ACC112 (cell line): ENCODE measurements around the gene SERTAD2.

ENCODE experiments used
- H2AFZ ChIP-seq: fragments of 200-600 bp; sonication (generic); one replicate; pipeline ENCODE4 v1.6.0; 2017; ENCODE audit warnings: antibody characterized with exemption, low read length; ENCODE audit not compliant: unreplicated experiment
- H3K27ac ChIP-seq: fragments of 200-600 bp; sonication (generic); 2 replicates; pipeline ENCODE4 v1.5.1; 2014; ENCODE audit warnings: low read depth, mild to moderate bottlenecking, antibody characterized with exemption, low read length, moderate library complexity
- H3K27me3 ChIP-seq: fragments of 200-600 bp; sonication (generic); 2 replicates; pipeline ENCODE4 v1.6.1; 2014; ENCODE audit warnings: mild to moderate bottlenecking, antibody characterized with exemption, low read length, moderate library complexity, mixed read lengths; ENCODE audit not compliant: insufficient read depth
- H3K36me3 ChIP-seq: fragments of 200-600 bp; sonication (generic); 2 replicates; pipeline ENCODE4 v1.6.1; 2016; ENCODE audit warnings: mild to moderate bottlenecking, antibody characterized with exemption, low read length, moderate library complexity, mixed read lengths; ENCODE audit not compliant: insufficient read depth
- H3K4me1 ChIP-seq: fragments of 200-600 bp; sonication (generic); one replicate; pipeline ENCODE4 v1.6.1; 2016; ENCODE audit warnings: low read length, mixed read lengths; ENCODE audit not compliant: insufficient read depth, unreplicated experiment, control insufficient read depth
- H3K4me3 ChIP-seq: fragments of 200-600 bp; sonication (generic); 2 replicates; pipeline ENCODE4 v1.5.1; 2014; ENCODE audit warnings: mild to moderate bottlenecking, low read depth, low read length
- H3K79me2 ChIP-seq: fragments of 200-600 bp; sonication (generic); one replicate; pipeline ENCODE4 v1.6.0; 2016; ENCODE audit warnings: low read length; ENCODE audit not compliant: control insufficient read depth, unreplicated experiment, insufficient read depth

Gene SERTAD2

GRCh38 chr2:64670047-64670446 is 16.3 kb upstream of the SERTAD2 start:
- H3K27ac ChIP-seq = no peak overlapping the region
- no peaks in the 10 kb centered on the region for H3K4me1 ChIP-seq
- H3K36me3 ChIP-seq = no peaks in the 10 kb centered on the region

GRCh38 chr2:64669288-64669687 is 15.6 kb upstream of the SERTAD2 start:
- Histone ChIP-seq H3K36me3 (no peaks in the 10 kb centered on the region), H3K4me1 (no peaks in the 10 kb centered on the region), H3K79me2 (no peaks in the 10 kb centered on the region), H3K27me3 (no peaks in the 10 kb centered on the region), H3K4me3 (no peak overlapping the region), H3K27ac (no peak overlapping the region), H2AFZ (no peak overlapping the region)

More at GRCh38 chr2:64670047-64670446, 16.3 kb upstream of the SERTAD2 start:
- H3K27me3 ChIP-seq = no peaks in the 10 kb centered on the region
- H2AFZ ChIP-seq = no peak overlapping the region
- H3K79me2 ChIP-seq = no peaks in the 10 kb centered on the region
- H3K4me3 ChIP-seq = no peak overlapping the region

GRCh38 chr2:64668542-64668941 is 14.8 kb upstream of the SERTAD2 start:
- no peaks in the 10 kb centered on the region for H3K4me1 ChIP-seq
- H3K27ac ChIP-seq = no peak overlapping the region
- H3K27me3 ChIP-seq = no peaks in the 10 kb centered on the region
- H2AFZ ChIP-seq = no peak overlapping the region
- H3K79me2 ChIP-seq = no peaks in the 10 kb centered on the region
- H3K4me3 ChIP-seq = no peak overlapping the region
- H3K36me3 ChIP-seq = no peaks in the 10 kb centered on the region

DNA sequence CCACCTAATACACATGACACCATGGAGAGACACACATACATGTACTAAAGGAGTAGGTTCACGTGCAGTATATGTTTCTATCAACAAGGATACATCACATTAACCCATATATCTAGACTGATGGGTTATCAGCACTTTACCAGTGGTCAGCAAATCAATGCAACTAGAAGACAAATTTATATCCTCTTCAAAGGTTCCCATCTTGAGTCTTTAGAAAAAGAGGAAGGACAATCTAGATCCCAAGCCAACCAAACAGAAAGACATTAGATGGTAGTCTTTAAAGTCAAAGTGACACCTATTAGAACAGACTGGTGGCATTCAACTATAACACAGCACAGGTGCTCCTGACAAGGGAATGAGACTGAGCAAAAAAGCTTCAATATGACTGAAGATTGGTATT is 13.8 kb upstream of the SERTAD2 start:
- H2AFZ ChIP-seq = no peak overlapping the region
- H3K4me1 ChIP-seq = no peaks in the 10 kb centered on the region
- H3K36me3 ChIP-seq = no peaks in the 10 kb centered on the region
- no peaks in the 10 kb centered on the region for H3K79me2 ChIP-seq
- H3K4me3 ChIP-seq = no peak overlapping the region
- no peak overlapping the region for H3K27ac ChIP-seq
- H3K27me3 ChIP-seq = no peaks in the 10 kb centered on the region

DNA sequence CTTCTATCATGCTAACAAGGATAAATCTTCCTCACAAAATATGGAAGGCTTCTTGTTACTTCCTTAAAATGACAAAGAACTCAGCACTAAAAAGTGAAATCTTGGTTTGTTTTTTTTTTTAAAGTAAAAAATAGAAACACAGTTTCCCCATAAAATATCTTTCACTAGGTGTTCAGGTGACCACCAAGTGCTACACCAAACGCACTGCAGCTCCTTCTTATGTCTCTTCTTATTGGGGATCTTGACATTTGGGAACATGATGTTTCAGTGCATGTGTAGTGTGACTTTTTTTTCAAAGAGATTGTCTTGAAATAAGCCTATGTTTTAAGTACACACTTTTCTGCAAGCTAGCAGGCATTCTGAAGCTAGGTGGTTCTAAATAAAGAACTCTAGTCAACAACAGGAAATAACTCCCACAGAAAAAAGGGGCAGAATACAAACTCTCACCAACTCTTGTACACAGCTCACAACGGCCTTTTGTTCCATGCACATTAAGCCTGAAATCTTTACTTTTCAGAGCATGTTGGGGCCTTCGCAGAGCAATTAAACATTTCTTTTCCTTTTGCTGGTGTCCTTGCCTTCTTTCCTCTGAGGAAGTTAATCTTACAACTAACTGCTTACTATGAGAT is 13.2 kb upstream of the SERTAD2 start:
- no peaks in the 10 kb centered on the region for H3K36me3 ChIP-seq
- no peak overlapping the region for H2AFZ ChIP-seq
- H3K79me2 ChIP-seq = no peaks in the 10 kb centered on the region
- H3K27ac ChIP-seq = no peak overlapping the region
- H3K4me3 ChIP-seq = no peak overlapping the region
- no peaks in the 10 kb centered on the region for H3K27me3 ChIP-seq
- peaks cover 6% of the 10 kb centered on the region for H3K4me1 ChIP-seq

DNA sequence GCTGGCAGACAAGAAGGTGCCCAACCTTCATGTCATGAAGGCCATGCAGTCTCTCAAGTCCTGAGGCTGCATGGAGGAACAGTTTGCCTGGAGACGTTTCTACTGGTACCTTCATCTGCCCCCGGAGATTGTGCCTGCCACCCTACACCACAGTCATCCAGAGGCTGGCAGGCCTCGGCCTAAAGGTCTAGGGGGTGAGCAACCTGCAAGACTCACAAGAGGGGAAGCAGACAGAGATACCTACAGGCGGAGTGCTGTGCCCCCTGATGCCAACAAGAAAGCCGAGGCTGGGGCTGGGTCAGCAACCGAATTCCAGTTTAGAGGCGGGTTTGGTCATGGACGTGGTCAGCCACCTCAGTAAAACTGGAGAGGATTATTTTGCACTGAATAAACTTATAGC is 12.0 kb upstream of the SERTAD2 start:
- no peaks in the 10 kb centered on the region for H3K79me2 ChIP-seq
- H3K4me3 ChIP-seq = no peak overlapping the region
- no peak overlapping the region for H2AFZ ChIP-seq
- H3K27ac ChIP-seq = no peak overlapping the region
- no peaks in the 10 kb centered on the region for H3K27me3 ChIP-seq
- peaks cover 11% of the 10 kb centered on the region for H3K4me1 ChIP-seq
- H3K36me3 ChIP-seq = no peaks in the 10 kb centered on the region

- H3K27me3 ChIP-seq = no peaks in the 10 kb centered on the region
- H3K36me3 ChIP-seq = no peaks in the 10 kb centered on the region
- H2AFZ ChIP-seq = no peak overlapping the region
- H3K27ac ChIP-seq = no peak overlapping the region
- H3K79me2 ChIP-seq = no peaks in the 10 kb centered on the region
- peaks cover 11% of the 10 kb centered on the region for H3K4me1 ChIP-seq
- H3K4me3 ChIP-seq = no peak overlapping the region
Observed at GRCh38 chr2:64663402-64663801, 9.7 kb upstream of the SERTAD2 start.

GRCh38 chr2:64661741-64662169 is 8.0 kb upstream of the SERTAD2 start:
- no peaks in the 10 kb centered on the region for H3K79me2 ChIP-seq
- H3K27ac ChIP-seq = no peak overlapping the region
- H3K4me3 ChIP-seq = no peak overlapping the region
- H3K4me1 ChIP-seq = peaks cover 11% of the 10 kb centered on the region
- H2AFZ ChIP-seq = no peak overlapping the region
- H3K27me3 ChIP-seq = no peaks in the 10 kb centered on the region
- no peaks in the 10 kb centered on the region for H3K36me3 ChIP-seq

DNA sequence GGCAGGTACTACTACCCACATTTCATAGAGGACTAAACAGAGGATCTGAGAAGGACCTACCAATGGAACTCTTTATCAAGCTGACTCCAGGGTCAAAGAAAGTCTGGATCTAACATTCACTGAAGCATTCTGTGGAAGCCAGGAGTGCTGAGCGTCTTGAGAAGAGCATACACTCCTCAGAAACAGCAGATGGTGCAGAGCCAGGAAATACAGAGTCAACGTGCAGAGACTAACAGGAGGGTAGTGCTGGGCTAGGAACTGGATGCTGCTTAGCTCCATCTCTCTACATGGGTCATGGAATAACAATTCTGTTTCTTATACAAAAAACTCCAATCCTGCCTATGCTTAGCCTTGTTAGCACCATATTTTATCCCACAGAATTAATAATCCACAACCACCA is 5.5 kb upstream of the SERTAD2 start:
- H3K4me3 ChIP-seq = no peak overlapping the region
- H2AFZ ChIP-seq = no peak overlapping the region

DNA sequence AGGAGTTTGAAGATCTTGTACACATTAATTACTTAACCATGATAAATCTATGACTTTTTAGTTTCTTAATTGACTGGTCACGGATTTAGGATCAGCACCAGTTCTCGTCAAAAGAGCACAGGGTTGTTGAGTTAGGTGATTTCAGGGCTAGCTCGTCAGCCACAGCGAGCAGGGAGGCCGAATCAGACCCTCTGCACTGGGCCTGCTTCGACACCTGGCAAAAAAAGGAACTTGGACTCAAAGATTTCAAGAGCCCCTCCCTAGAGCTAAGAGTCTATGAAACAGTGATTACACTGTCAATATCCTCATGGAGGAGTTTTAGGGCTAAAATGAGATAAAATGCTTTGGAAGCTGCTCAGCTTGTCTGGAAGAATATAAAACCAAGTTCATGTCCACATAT is 4.6 kb upstream of the SERTAD2 start:
- H3K27ac ChIP-seq = no peak overlapping the region
- no peak overlapping the region for H3K4me3 ChIP-seq
- no peaks in the 10 kb centered on the region for H3K27me3 ChIP-seq
- H3K4me1 ChIP-seq = peaks cover 22% of the 10 kb centered on the region
- peaks cover 13% of the 10 kb centered on the region for H3K79me2 ChIP-seq
- no peaks in the 10 kb centered on the region for H3K36me3 ChIP-seq
- no peak overlapping the region for H2AFZ ChIP-seq

More for the DNA sequence above, 5.5 kb upstream of the SERTAD2 start:
- Histone ChIP-seq H3K27me3 (no peaks in the 10 kb centered on the region), H3K4me1 (peaks cover 22% of the 10 kb centered on the region), H3K79me2 (peaks cover 9% of the 10 kb centered on the region), H3K36me3 (no peaks in the 10 kb centered on the region), H3K27ac (no peak overlapping the region)

GRCh38 chr2:64657411-64657810 is 3.7 kb upstream of the SERTAD2 start:
- no peaks in the 10 kb centered on the region for H3K36me3 ChIP-seq
- H3K4me1 ChIP-seq = peaks cover 21% of the 10 kb centered on the region
- peaks cover 21% of the 10 kb centered on the region for H3K79me2 ChIP-seq
- H3K4me3 ChIP-seq = no peak overlapping the region
- no peaks in the 10 kb centered on the region for H3K27me3 ChIP-seq
- no peak overlapping the region for H2AFZ ChIP-seq
- no peak overlapping the region for H3K27ac ChIP-seq
